ENCODE results near the gene CASP1.
A peak's percentile ranks its signal among the peaks of the same experiment; 100 is the strongest.
"Not testable (repeated sequence)": the region's sequence is repeated elsewhere in the genome, so short reads cannot be mapped to it uniquely, and the experiment has no call there.

CASP1 gene

GRCh38 chr11:105045676-105046296, 10.8 kb upstream of the CASP1 start:
- no peak for DNase-seq

- DNase-seq: not testable (repeated sequence)
Measured at GRCh38 chr11:105044557-105045524, 9.9 kb upstream of the CASP1 start, which contains the start of gene CARD16. Gene CARD16, minus strand, starts transcription at chr11:105045335. Its CDS starts 38 bp downstream, at chr11:105045297.

- DNase-seq: no peak
Measured at GRCh38 chr11:105042178-105042577, 7.2 kb upstream of the CASP1 start.

GRCh38 chr11:105040703-105041102, 5.8 kb upstream of the CASP1 start:
- DNase-seq: no peak

DNA sequence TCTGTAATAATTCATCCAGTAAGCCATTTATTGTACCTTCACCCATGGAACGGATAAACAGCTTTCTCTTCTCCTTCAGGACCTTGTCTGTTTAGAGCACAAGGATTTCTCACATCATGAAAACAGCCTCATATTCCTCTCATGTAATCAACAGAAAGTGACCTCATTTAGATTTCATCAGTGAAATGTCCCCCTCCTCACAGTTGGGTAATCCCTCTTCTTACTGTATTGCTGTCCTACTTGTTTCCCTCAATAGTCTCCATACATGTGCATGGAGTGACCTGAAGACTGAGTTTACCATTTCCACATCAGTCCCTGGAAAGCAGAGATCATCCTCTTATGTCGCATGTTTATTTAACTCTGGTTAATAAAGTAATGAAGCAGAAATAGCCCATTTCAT, 556 bp downstream of the CASP1 start:
- DNase-seq: not testable (repeated sequence)

- no peak for DNase-seq
Measured at GRCh38 chr11:105033781-105034180, 1.2 kb downstream of the CASP1 start.

- no peak for DNase-seq
Measured at GRCh38 chr11:105033343-105033742, 1.6 kb downstream of the CASP1 start.

DNA sequence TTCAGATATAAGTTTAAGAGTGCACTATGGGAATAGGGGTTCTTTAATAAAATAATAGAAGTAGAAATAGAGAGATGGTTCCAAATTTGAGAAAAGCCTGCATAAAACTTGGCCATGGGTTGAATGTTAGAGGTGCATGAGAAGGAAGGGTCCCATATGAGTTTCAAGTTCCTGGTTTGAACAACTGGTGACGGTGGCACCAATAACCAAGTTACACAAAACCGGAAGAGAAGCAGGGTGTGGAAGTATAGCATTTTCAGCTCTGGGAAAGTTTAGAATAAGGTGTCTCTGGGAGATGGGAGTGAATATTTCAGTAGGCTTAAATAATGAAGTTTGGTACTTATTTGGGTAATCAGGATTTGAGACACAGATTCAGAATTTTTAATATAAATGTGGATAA, 2.4 kb downstream of the CASP1 start:
- DNase-seq: no peak

DNA sequence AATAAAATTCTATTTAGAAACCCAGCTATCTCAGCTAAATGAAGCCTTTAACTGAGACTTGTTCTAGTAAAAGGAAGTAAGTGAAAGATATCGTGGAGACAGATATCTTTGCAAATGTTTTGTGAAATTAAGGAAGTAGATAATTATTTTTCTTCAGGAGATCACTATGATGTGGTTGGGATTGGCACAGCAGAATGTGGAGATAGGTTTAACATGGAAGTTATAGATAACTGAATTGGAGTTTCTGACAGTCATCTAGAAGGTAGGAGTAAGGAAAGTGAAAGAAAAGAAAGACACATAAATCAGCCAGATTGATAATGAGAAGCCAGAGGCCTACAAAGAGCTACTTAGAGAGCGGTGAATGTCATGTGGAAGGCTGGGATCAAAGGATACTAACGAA, 7.3 kb downstream of the CASP1 start:
- DNase-seq: no peak

DNA sequence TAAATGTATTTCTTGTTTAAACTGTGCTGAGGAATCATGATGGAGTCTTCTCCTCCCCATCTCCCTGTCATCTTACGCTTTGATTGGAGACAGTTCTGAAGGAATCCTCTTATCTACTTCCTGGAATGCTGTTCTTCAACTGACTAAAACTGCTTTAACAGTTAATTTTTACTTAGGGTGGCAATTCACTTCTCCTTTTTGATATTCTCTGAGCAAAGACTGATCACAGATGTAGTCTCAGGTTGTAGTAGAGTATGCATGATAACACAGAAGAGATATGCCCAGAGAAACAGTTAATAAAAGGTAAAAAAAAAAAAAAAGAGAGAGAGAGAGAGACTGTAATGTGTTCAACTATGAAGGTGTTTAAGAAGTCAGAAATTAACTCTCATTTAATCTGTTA, 10.6 kb downstream of the CASP1 start:
- DNase-seq: no peak

GRCh38 chr11:105023003-105023402, 11.9 kb downstream of the CASP1 start, which contains the start of gene CASP5:
Gene CASP5, minus strand, starts transcription at chr11:105023168. Its CDS starts 32 bp downstream, at chr11:105023136.
- DNase-seq: no peak

- no peak for DNase-seq
Measured at GRCh38 chr11:105022527-105022926, 12.4 kb downstream of the CASP1 start.

- DNase-seq: no peak
Measured at GRCh38 chr11:105007463-105007862, 27.5 kb downstream of the CASP1 start.

GRCh38 chr11:105005451-105005845, 29.5 kb downstream of the CASP1 start:
- no peak for DNase-seq

DNA sequence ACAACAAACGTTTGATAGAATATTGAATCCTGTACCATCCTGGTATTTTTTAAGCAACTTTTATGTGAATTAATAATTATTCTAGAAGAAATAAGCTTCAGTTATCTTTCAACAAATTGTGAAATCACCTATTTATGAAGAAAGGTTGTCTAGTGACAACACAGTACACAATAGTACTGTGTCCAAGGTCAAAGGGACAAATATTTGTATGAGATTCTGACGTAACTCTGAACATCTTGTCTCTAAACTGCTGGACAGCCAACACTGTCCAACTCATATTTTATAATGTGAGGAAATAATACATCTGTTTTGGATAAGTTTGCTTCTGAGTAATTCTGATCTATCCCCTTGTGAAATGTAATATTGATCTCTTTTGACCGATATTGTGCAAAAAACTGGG, 30.9 kb downstream of the CASP1 start:
- DNase-seq: no peak

- DNase-seq: no peak
Measured at GRCh38 chr11:105003151-105003550, 31.8 kb downstream of the CASP1 start.

GRCh38 chr11:105000797-105001196, 34.1 kb downstream of the CASP1 start:
- peak; percentile 7 for DNase-seq

GRCh38 chr11:105000167-105000566, 34.8 kb downstream of the CASP1 start:
- peak; percentile 12 for DNase-seq

DNA sequence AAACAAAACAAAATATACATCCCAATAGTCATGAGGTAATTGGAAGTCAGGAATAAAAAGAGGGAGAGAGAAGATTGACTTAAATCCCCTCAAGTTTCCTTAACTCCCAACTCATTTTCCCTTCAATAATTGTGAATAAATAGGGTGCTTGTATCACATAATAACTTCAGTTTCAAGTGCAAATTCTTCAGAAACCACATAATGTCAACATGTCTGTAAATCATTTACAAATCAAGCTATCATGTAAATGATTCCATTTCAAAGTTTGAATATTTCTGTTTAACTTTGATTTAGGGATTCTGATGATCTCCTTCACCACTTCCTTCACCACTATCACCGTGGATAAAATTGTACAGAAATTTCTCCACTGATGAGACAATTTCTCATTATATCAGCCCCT, 35.2 kb downstream of the CASP1 start:
- DNase-seq: no peak

DNA sequence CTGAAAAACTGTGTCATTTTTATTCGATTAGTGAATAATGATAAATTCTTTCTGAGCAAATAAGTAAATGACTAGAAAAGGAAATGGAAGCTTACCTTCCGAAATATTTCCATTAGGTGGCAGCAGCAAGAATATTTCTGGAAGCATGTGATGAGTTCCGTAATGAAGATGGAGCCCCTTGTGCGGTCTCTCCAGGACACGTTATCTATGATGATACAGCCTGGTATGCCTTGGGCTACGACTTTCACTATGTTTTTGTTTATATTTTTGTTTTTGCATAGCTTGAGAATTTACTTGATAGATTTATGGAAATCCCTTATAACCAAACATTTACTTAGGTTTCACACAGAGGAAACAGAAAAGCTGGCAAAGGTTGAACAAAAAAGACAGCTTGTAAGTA, 37.7 kb downstream of the CASP1 start:
- no peak for DNase-seq

DNA sequence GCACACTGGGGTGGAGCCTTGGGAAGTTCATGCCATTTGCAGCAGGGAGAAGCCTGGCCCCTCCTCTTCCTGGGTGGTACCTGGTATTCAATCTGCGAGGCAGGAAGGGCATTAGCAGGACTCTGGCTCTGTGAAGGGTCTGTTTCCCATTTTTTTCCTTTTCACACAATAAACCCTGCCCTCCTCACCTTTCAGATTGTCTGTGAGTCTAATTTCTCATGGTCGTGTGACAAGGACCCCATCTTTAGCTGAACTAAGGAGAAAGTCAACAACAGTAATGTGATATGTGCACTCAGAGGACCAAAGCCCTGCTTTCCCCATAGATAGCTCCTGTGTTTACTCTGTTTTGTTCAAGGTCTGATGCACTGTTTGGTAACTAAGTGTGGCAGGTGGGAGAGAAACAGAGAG, 39.9 kb downstream of the CASP1 start:
- DNase-seq: no peak

- DNase-seq: no peak
Measured at GRCh38 chr11:104992781-104993180, 42.2 kb downstream of the CASP1 start.

DNA sequence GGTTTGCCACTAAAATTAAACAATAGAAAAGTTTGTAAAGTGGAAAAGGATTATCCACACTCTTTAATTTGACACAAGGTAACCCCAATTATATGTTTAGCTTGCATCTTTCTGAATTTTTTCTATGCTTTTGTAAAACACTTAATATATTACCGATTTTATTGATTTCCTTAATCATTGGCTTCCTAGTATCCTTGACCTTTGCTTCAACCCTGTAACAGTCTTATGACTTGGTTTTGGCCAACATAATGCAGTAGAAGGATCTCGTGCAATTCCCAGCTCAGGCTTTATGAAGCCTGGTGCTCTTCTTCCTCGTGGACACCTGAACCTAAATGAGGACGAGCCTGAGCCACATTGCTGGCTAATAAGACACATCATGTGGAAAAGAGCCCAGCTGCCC, 43.0 kb downstream of the CASP1 start:
- DNase-seq: no peak

- DNase-seq: no peak
Measured at GRCh38 chr11:104984808-104985207, 50.1 kb downstream of the CASP1 start.

Measured in NCI-H82 (cell line).